H1 (cell line): ENCODE data around the gene MMP17. TPM values are rescaled to one million over a fixed set of nuclear protein-coding genes. Genes with fewer than 3 reads are reported as not detected.
A peak's percentile ranks its signal among the peaks of the same experiment; 100 is the strongest.

Source experiments
- ASH2L ChIP-seq: fragments of 200-600, 300-600 bp; sonication (generic); IDR thresholded peaks from one replicate; pipeline ENCODE4 v1.7.1; 2017; ENCODE audit warnings: low read length
- BACH1 ChIP-seq: IDR thresholded peaks from 2 replicates; pipeline ENCODE4 v1.6.1; 2012; ENCODE audit warnings: low read length, improper control_type of control experiment
- CBX8 ChIP-seq: fragments of 300-800, 300-1000 bp; sonication (generic); IDR thresholded peaks from 2 replicates; pipeline ENCODE4 v1.7.1; 2016; ENCODE audit warnings: low read depth, low read length, borderline replicate concordance
- CEBPB ChIP-seq: IDR thresholded peaks from 2 replicates; pipeline ENCODE4 v1.6.1; 2012; ENCODE audit warnings: low read depth, low read length
- CTBP2 ChIP-seq: IDR thresholded peaks from 2 replicates; pipeline ENCODE4 v1.7.0; 2011; ENCODE audit warnings: borderline replicate concordance, mild to moderate bottlenecking, moderate library complexity, mixed read lengths, low read length; ENCODE audit not compliant: insufficient read depth, insufficient read length
- EP300 ChIP-seq, 2 experiments: IDR thresholded peaks; 1 replicate in 1 of 2; 2 replicates in 1 of 2; pipeline ENCODE4 v1.6.1; 2011 to 2012; ENCODE audit warnings: low read depth in 2 of 2, low read length in 2 of 2, mild to moderate bottlenecking in 2 of 2, borderline replicate concordance in 1 of 2, inconsistent platforms in 1 of 2, moderate library complexity in 1 of 2
- HDAC6 ChIP-seq: IDR thresholded peaks from one replicate; pipeline ENCODE4 v1.7.1; 2012; ENCODE audit warnings: low read depth, mild to moderate bottlenecking, inconsistent platforms, low read length, moderate library complexity
- JUND ChIP-seq: IDR thresholded peaks from 2 replicates; pipeline ENCODE4 v1.6.1; 2011; ENCODE audit warnings: mild to moderate bottlenecking, improper control_type of control experiment, low read length
- NRF1 ChIP-seq: IDR thresholded peaks from 2 replicates; pipeline ENCODE4 v1.6.1; 2011; ENCODE audit warnings: mild to moderate bottlenecking, low read depth, low read length, improper control_type of control experiment
- PHF8 ChIP-seq: fragments of 200-600 bp; sonication (generic); conservative IDR thresholded peaks from 2 replicates; pipeline ENCODE4 v1.7.1; 2012; ENCODE audit warnings: low read depth, mild to moderate bottlenecking, inconsistent platforms, low read length, moderate library complexity
- POLR2A ChIP-seq, 2 experiments: IDR thresholded peaks; 1 replicate in 1 of 2; 2 replicates in 1 of 2; pipeline ENCODE4 v1.6.1; 2011; ENCODE audit warnings: low read depth in 2 of 2, low read length in 2 of 2, mild to moderate bottlenecking in 2 of 2; ENCODE audit errors: control extremely low read depth in 1 of 2
- RFX5 ChIP-seq: IDR thresholded peaks from 2 replicates; pipeline ENCODE4 v1.6.1; 2011; ENCODE audit warnings: low read depth, low read length, improper control_type of control experiment, borderline replicate concordance
- RNF2 ChIP-seq: fragments of 200-900, 300-1000 bp; sonication (generic); IDR thresholded peaks from 2 replicates; pipeline ENCODE4 v1.7.1; 2016; ENCODE audit warnings: borderline replicate concordance, low read depth, mild to moderate bottlenecking, antibody characterized with exemption, low read length; ENCODE audit not compliant: poor library complexity, severe bottlenecking; ENCODE audit errors: missing control alignments
- SAP30 ChIP-seq: fragments of 300-600 bp; sonication (generic); IDR thresholded peaks from 2 replicates; pipeline ENCODE4 v1.7.1; 2012; ENCODE audit warnings: low read length, moderate library complexity, mild to moderate bottlenecking, inconsistent platforms; ENCODE audit not compliant: insufficient read depth, insufficient replicate concordance
- SIX5 ChIP-seq: IDR thresholded peaks from 2 replicates; pipeline ENCODE4 v1.6.1; 2011; ENCODE audit warnings: mild to moderate bottlenecking, low read depth, low read length
- TAF1 ChIP-seq: IDR thresholded peaks from 2 replicates; pipeline ENCODE4 v1.6.1; 2011; ENCODE audit warnings: mild to moderate bottlenecking, low read depth, low read length
- TEAD4 ChIP-seq: IDR thresholded peaks from 2 replicates; pipeline ENCODE4 v1.6.1; 2012; ENCODE audit warnings: low read depth, low read length, inconsistent platforms, mixed read lengths
- ZNF274 ChIP-seq: IDR thresholded peaks from 2 replicates; pipeline ENCODE4 v1.7.0; 2012; ENCODE audit warnings: low read length, borderline replicate concordance; ENCODE audit errors: extremely low read depth
- polyA plus RNA-seq, 7 experiments: library from polyadenylated mRNA; depleted of rRNA in 3 of 7; stranded (reverse) in 5 of 7; unstranded in 2 of 7; fragments of >200 nt in 5 of 7; fragments of 200-250 nt in 2 of 7; gene quantifications; 1 replicate in 5 of 7; 2 replicates in 1 of 7; 4 replicates in 1 of 7; pipeline versions ENCODE4 v1.2.1 to v1.2.3, GENCODE V29; 2011 to 2013; ENCODE audit warnings: missing spikeins in 2 of 7, mixed read lengths in 2 of 7
- total RNA-seq: library from RNA; stranded (reverse); fragmentation: NEBNext Ultra II Directional; extraction: Animal tissue kit (Norgen Biotek cat#: 25700); gene quantifications from 2 replicates; pipeline ENCODE4 v1.2.1, GENCODE V29; 2021
- TF ChIP-seq, protein P1 (sequence below): IDR thresholded peaks from 2 replicates; pipeline ENCODE4 v1.6.1; 2012; ENCODE audit warnings: inconsistent platforms
- TF ChIP-seq, protein P2 (sequence below): IDR thresholded peaks from 2 replicates; pipeline ENCODE4 v1.6.1; 2011; ENCODE audit warnings: low read length, improper control_type of control experiment

The MMP17 gene
- total and polyA plus RNA-seq, 2 of the 8 experiments (the other 6 are each of a cell fraction or from before 2014, with no cell fraction given), result 41.3 to 53.8 TPM

DNA sequence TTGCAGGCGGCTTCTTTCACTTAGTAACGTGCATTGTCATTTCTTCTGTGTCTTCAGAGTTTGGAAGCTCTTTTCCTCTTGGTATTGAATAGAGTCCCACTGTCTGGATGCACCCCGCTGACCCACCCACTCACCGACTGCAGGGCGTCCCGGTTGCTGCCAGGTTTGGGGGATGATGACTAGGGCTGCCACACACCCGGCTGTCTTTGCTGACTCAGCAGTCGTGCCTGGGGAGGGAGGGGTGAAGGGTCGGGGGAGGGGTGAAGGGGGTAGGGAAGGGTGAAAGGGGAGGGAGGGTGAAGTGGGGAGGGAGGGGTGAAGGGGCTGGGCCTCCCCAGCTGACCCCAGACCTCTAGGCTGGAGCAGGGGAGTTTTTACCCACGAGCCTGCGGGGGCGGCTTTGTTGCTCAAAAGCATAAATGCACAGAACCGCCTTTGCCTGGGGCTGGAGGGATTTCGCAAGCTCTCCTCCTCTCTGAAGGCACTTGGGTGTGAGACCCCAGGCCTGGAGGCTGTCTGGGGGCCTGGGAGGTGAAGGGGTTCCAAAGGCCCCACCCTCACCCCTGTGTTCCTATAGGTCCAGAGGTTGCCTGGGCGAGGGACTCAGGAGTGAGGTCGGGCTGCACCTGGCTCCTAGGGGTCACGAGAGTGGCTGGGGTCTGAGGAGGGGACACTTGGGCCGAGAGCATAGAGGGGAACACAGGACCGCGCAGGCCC is 35.0 kb downstream of the MMP17 start (continued):
- TF ChIP-seq, protein P1, sequence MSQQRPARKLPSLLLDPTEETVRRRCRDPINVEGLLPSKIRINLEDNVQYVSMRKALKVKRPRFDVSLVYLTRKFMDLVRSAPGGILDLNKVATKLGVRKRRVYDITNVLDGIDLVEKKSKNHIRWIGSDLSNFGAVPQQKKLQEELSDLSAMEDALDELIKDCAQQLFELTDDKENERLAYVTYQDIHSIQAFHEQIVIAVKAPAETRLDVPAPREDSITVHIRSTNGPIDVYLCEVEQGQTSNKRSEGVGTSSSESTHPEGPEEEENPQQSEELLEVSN, result no peak
- TF ChIP-seq NRF1 (no peak), POLR2A (IDR thresholded peaks at IDR 0.05; ENCODE audit: control extremely low read depth in 1 of 2, low read depth in 2 of 2, low read length in 2 of 2) (no peak), TEAD4 (no peak), CBX8 (no peak), SIX5 (no peak), BACH1 (peak; percentile 94), CEBPB (peak; percentile 70), ASH2L (no peak), TAF1 (no peak), CTBP2 (no peak), ZNF274 (no peak), PHF8 (no peak), SAP30 (no peak), HDAC6 (no peak), EP300 (IDR thresholded peaks at IDR 0.05; ENCODE audit: borderline replicate concordance in 1 of 2, low read depth in 2 of 2, low read length in 2 of 2) (no peak), JUND (no peak), RNF2 (no peak), RFX5 (no peak)
- TF ChIP-seq, protein P2, sequence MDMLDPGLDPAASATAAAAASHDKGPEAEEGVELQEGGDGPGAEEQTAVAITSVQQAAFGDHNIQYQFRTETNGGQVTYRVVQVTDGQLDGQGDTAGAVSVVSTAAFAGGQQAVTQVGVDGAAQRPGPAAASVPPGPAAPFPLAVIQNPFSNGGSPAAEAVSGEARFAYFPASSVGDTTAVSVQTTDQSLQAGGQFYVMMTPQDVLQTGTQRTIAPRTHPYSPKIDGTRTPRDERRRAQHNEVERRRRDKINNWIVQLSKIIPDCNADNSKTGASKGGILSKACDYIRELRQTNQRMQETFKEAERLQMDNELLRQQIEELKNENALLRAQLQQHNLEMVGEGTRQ, result no peak
